WTC11 (cell line): ENCODE data around the gene KLRF2.

Source experiments
- CTCF ChIP-seq: fragments of 200-600 bp; IDR thresholded peaks from 2 replicates; pipeline ENCODE4 v1.8.0; 2022; ENCODE audit warnings: antibody characterized with exemption
- FOXK1 ChIP-seq: sonication (generic); formaldehyde crosslinking; IDR thresholded peaks from 2 replicates; pipeline ENCODE4 v1.8.0; 2022; ENCODE audit warnings: mild to moderate bottlenecking, moderate library complexity, missing genetic modification reagents
- GTF2I ChIP-seq: fragments of 250-450 bp; sonication (Bioruptor Pico); conservative IDR thresholded peaks from 2 replicates; pipeline ENCODE4 v1.4.0; 2021; ENCODE audit warnings: mild to moderate bottlenecking
- IRF2 ChIP-seq: sonication (generic); formaldehyde crosslinking; IDR thresholded peaks from 2 replicates; pipeline ENCODE4 v1.8.0; 2022; ENCODE audit warnings: low read depth, missing genetic modification reagents, borderline replicate concordance
- MAX ChIP-seq: sonication (generic); formaldehyde crosslinking; IDR thresholded peaks from 2 replicates; pipeline ENCODE4 v1.8.0; 2022; ENCODE audit warnings: mild to moderate bottlenecking, missing genetic modification reagents
- SP1 ChIP-seq: sonication (generic); formaldehyde crosslinking; conservative IDR thresholded peaks from 2 replicates; pipeline ENCODE4 v1.8.1; 2022; ENCODE audit warnings: missing genetic modification reagents
- ZNF416 ChIP-seq: fragments of 250-450 bp; sonication (Bioruptor Pico); IDR thresholded peaks from 2 replicates; pipeline ENCODE4 v1.9.0; 2021; ENCODE audit warnings: mild to moderate bottlenecking, inconsistent platforms
- ZSCAN18 ChIP-seq: fragments of 250-450 bp; sonication (Bioruptor Pico); IDR thresholded peaks from 2 replicates; pipeline ENCODE4 v2.1.2; 2022; ENCODE audit warnings: mild to moderate bottlenecking, moderate library complexity
- TF ChIP-seq, protein P1 (sequence below): fragments of 250-450 bp; sonication (Bioruptor Pico); IDR thresholded peaks from 2 replicates; pipeline ENCODE4 v1.9.0; 2021; ENCODE audit warnings: mild to moderate bottlenecking, borderline replicate concordance
- TF ChIP-seq, protein P2 (sequence below): sonication (generic); formaldehyde crosslinking; IDR thresholded peaks from 2 replicates; pipeline ENCODE4 v1.8.1; 2022; ENCODE audit warnings: mild to moderate bottlenecking, missing genetic modification reagents, moderate library complexity, borderline replicate concordance
- TF ChIP-seq, protein P3 (sequence below): sonication (generic); formaldehyde crosslinking; IDR thresholded peaks from 2 replicates; pipeline ENCODE4 v1.8.0; 2023; ENCODE audit warnings: missing genetic modification reagents, mild to moderate bottlenecking, borderline replicate concordance

GRCh38 chr12:9911708-9912107, 30.4 kb downstream of the KLRF2 start:
- TF ChIP-seq ZNF416 (CRISPR knock-in tag) (no peak), CTCF (no peak), FOXK1 (CRISPR knock-in tag) (no peak), GTF2I (CRISPR knock-in tag) (no peak), SP1 (CRISPR knock-in tag) (no peak), MAX (no peak), IRF2 (CRISPR knock-in tag) (no peak), ZSCAN18 (CRISPR knock-in tag) (no peak)
- TF ChIP-seq, protein P1, sequence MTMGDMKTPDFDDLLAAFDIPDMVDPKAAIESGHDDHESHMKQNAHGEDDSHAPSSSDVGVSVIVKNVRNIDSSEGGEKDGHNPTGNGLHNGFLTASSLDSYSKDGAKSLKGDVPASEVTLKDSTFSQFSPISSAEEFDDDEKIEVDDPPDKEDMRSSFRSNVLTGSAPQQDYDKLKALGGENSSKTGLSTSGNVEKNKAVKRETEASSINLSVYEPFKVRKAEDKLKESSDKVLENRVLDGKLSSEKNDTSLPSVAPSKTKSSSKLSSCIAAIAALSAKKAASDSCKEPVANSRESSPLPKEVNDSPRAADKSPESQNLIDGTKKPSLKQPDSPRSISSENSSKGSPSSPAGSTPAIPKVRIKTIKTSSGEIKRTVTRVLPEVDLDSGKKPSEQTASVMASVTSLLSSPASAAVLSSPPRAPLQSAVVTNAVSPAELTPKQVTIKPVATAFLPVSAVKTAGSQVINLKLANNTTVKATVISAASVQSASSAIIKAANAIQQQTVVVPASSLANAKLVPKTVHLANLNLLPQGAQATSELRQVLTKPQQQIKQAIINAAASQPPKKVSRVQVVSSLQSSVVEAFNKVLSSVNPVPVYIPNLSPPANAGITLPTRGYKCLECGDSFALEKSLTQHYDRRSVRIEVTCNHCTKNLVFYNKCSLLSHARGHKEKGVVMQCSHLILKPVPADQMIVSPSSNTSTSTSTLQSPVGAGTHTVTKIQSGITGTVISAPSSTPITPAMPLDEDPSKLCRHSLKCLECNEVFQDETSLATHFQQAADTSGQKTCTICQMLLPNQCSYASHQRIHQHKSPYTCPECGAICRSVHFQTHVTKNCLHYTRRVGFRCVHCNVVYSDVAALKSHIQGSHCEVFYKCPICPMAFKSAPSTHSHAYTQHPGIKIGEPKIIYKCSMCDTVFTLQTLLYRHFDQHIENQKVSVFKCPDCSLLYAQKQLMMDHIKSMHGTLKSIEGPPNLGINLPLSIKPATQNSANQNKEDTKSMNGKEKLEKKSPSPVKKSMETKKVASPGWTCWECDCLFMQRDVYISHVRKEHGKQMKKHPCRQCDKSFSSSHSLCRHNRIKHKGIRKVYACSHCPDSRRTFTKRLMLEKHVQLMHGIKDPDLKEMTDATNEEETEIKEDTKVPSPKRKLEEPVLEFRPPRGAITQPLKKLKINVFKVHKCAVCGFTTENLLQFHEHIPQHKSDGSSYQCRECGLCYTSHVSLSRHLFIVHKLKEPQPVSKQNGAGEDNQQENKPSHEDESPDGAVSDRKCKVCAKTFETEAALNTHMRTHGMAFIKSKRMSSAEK = no peak
- TF ChIP-seq, protein P2, sequence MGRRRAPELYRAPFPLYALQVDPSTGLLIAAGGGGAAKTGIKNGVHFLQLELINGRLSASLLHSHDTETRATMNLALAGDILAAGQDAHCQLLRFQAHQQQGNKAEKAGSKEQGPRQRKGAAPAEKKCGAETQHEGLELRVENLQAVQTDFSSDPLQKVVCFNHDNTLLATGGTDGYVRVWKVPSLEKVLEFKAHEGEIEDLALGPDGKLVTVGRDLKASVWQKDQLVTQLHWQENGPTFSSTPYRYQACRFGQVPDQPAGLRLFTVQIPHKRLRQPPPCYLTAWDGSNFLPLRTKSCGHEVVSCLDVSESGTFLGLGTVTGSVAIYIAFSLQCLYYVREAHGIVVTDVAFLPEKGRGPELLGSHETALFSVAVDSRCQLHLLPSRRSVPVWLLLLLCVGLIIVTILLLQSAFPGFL (CRISPR knock-in tag) = no peak
- TF ChIP-seq, protein P3, sequence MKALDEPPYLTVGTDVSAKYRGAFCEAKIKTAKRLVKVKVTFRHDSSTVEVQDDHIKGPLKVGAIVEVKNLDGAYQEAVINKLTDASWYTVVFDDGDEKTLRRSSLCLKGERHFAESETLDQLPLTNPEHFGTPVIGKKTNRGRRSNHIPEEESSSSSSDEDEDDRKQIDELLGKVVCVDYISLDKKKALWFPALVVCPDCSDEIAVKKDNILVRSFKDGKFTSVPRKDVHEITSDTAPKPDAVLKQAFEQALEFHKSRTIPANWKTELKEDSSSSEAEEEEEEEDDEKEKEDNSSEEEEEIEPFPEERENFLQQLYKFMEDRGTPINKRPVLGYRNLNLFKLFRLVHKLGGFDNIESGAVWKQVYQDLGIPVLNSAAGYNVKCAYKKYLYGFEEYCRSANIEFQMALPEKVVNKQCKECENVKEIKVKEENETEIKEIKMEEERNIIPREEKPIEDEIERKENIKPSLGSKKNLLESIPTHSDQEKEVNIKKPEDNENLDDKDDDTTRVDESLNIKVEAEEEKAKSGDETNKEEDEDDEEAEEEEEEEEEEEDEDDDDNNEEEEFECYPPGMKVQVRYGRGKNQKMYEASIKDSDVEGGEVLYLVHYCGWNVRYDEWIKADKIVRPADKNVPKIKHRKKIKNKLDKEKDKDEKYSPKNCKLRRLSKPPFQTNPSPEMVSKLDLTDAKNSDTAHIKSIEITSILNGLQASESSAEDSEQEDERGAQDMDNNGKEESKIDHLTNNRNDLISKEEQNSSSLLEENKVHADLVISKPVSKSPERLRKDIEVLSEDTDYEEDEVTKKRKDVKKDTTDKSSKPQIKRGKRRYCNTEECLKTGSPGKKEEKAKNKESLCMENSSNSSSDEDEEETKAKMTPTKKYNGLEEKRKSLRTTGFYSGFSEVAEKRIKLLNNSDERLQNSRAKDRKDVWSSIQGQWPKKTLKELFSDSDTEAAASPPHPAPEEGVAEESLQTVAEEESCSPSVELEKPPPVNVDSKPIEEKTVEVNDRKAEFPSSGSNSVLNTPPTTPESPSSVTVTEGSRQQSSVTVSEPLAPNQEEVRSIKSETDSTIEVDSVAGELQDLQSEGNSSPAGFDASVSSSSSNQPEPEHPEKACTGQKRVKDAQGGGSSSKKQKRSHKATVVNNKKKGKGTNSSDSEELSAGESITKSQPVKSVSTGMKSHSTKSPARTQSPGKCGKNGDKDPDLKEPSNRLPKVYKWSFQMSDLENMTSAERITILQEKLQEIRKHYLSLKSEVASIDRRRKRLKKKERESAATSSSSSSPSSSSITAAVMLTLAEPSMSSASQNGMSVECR (CRISPR knock-in tag) = no peak
